Measurements from ENCODE around the gene GCK. TPM values are rescaled to one million over a fixed set of nuclear protein-coding genes. Genes with fewer than 3 reads are reported as not detected.
A peak's percentile ranks its signal among the peaks of the same experiment; 100 is the strongest.
"Not testable (repeated sequence)": the region's sequence is repeated elsewhere in the genome, so short reads cannot be mapped to it uniquely, and the experiment has no call there.

GCK gene
- total and polyA plus RNA-seq, 12 donors: 0.09 to 2.1 (median 0.50) TPM; not detected in 3

GRCh38 chr7:44173911-44174693 is 15.1 kb downstream of the GCK start:
- TF ChIP-seq CTCF (IDR thresholded peaks at IDR 0.05): no peak
- TF ChIP-seq POLR2A (IDR thresholded peaks at IDR 0.05): no peak
- H3K4me3 ChIP-seq: no peak overlapping the region
- peak in 1 of 7 donors; percentile 11 for DNase-seq
- WGBS, 4 donors: 43 to 53% (median 50%) methylated on average over 3 of the region's 3 CpGs
- no peaks in the 10 kb centered on the region for H3K4me1 ChIP-seq (replicated peaks in 1 of 2)
- intact Hi-C loops (cut with DNase I): no loop called here
- no peaks in the 10 kb centered on the region for H3K27me3 ChIP-seq
- no peaks in the 10 kb centered on the region for H3K36me3 ChIP-seq (replicated peaks in 1 of 2)
- no peaks in the 10 kb centered on the region for H3K9me3 ChIP-seq (replicated peaks in 1 of 3)
- no peak overlapping the region for H3K27ac ChIP-seq

GRCh38 chr7:44172803-44173424 is 16.3 kb downstream of the GCK start:
- DNase-seq: no peak
- Histone ChIP-seq H3K4me1 (replicated peaks in 1 of 2) (no peaks in the 10 kb centered on the region), H3K9me3 (replicated peaks in 1 of 3) (no peaks in the 10 kb centered on the region), H3K4me3 (no peak overlapping the region), H3K27me3 (no peaks in the 10 kb centered on the region), H3K36me3 (replicated peaks in 1 of 2) (no peaks in the 10 kb centered on the region), H3K27ac (no peak overlapping the region)
- intact Hi-C loops (cut with DNase I): no loop called here
- 84 to 92% (median 88%) methylated on average over 6 of the region's 6 CpGs for WGBS, 4 donors
- no peak for TF ChIP-seq CTCF (IDR thresholded peaks at IDR 0.05)
- TF ChIP-seq POLR2A (IDR thresholded peaks at IDR 0.05): no peak

DNA sequence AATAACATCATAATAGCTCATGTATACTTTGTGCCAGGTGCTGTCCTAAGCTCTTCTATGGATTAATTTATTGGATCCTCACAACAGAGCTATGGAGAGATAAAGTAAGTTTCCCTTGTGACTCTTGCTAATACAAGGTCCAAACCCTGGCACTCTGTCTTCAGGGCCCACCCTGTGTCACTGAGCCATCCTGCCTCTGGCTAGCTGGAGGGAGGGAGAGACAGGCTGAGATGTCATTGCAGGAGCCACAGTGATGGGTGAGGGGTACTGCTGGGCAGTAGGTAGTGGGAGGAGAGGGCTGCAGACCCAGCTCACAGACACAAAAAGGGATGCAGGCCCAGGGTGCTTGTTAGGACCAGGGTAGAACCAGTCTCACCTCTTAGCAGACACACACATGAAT is 16.9 kb downstream of the GCK start:
- Histone ChIP-seq H3K36me3 (replicated peaks in 1 of 2) (no peaks in the 10 kb centered on the region), H3K4me1 (replicated peaks in 1 of 2) (no peaks in the 10 kb centered on the region), H3K4me3 (no peak overlapping the region), H3K27ac (no peak overlapping the region), H3K27me3 (no peaks in the 10 kb centered on the region), H3K9me3 (replicated peaks in 1 of 3) (no peaks in the 10 kb centered on the region)
- no peak for TF ChIP-seq CTCF (IDR thresholded peaks at IDR 0.05)
- TF ChIP-seq POLR2A (IDR thresholded peaks at IDR 0.05): no peak
- intact Hi-C loops (cut with DNase I): no loop called here
- no peak for DNase-seq

DNA sequence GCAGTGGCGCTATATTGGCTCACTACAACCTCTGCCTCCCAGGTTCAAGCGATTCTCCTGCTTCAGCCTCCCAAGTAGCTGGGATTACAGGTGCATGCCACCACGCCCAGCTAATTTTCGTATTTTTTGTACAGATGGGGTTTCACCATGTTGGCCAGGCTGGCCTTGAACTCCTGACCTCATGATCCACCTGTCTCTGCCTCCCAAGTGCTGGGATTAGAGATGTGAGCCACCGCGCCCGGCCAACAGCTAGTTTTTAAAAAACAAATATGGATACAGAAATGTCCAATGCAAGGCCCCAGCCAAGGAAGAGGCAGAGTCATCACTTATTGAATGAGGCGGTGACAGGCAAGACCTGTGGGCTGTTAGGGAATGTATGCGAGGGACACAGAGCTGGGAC is 17.3 kb downstream of the GCK start:
- H3K9me3 ChIP-seq (replicated peaks in 1 of 3); H3K36me3 ChIP-seq (replicated peaks in 1 of 2); H3K27me3 ChIP-seq; H3K4me3 ChIP-seq; intact Hi-C loops (cut with DNase I); H3K4me1 ChIP-seq (replicated peaks in 1 of 2); H3K27ac ChIP-seq: not testable (repeated sequence)
- WGBS, 4 donors: 91 to 96% (median 92%) methylated on average over 9 of the region's 9 CpGs
- DNase-seq: peak in 1 of 7 donors; percentile 12

GRCh38 chr7:44167920-44168319 is 21.3 kb downstream of the GCK start:
- no peak overlapping the region for H3K27ac ChIP-seq
- H3K4me1 ChIP-seq (replicated peaks in 1 of 2): no peaks in the 10 kb centered on the region
- H3K9me3 ChIP-seq (replicated peaks in 1 of 3): no peaks in the 10 kb centered on the region
- no peak for DNase-seq
- no peak overlapping the region for H3K4me3 ChIP-seq
- intact Hi-C loops (cut with DNase I): no loop called here
- TF ChIP-seq CTCF (IDR thresholded peaks at IDR 0.05) (no peak), POLR2A (IDR thresholded peaks at IDR 0.05) (no peak)
- no peaks in the 10 kb centered on the region for H3K36me3 ChIP-seq (replicated peaks in 1 of 2)
- H3K27me3 ChIP-seq: no peaks in the 10 kb centered on the region

Measured in adrenal gland (tissue), 12 donors.